ENCODE measurements around the gene MXI1.

MXI1 gene

DNA sequence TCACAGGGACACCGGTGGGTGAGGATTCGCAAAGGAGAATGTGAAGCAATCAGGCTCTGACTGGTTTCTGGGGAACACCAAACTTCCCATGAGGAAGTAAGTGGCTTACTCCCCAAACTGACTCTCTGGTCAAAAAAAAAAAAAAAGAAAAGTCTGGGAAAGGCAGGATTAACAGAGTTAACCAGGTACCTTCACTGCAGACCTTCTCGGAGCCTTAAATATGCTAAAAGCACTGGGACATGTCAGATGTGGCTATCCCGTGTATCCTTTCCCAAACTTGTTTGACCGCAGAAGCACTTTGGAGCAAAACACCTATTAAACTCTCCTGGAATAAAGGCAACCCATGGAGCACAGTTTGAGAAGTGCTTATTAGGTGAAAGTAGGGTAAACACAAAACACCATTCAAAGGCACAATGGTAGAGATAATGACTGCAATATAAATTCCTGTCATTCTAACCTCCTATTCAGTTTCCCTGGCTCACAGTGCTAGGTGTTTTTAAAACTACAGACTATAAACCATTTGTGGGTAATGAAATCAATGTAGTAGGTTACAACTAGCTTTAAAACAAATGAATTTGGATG is 44.1 kb upstream of the MXI1 start:
- no peak for DNase-seq (ENCODE audit: low read depth, low spot score)
- ChIA-PET POLR2A (no interaction called here), CTCF (interaction anchor here (0.8 to 1.0 kb wide), 2 partner anchors 26 to 116 kb away, joined by 3 to 4 read pairs; no protein-coding TSS in a partner anchor)
- TF ChIP-seq, protein P1, sequence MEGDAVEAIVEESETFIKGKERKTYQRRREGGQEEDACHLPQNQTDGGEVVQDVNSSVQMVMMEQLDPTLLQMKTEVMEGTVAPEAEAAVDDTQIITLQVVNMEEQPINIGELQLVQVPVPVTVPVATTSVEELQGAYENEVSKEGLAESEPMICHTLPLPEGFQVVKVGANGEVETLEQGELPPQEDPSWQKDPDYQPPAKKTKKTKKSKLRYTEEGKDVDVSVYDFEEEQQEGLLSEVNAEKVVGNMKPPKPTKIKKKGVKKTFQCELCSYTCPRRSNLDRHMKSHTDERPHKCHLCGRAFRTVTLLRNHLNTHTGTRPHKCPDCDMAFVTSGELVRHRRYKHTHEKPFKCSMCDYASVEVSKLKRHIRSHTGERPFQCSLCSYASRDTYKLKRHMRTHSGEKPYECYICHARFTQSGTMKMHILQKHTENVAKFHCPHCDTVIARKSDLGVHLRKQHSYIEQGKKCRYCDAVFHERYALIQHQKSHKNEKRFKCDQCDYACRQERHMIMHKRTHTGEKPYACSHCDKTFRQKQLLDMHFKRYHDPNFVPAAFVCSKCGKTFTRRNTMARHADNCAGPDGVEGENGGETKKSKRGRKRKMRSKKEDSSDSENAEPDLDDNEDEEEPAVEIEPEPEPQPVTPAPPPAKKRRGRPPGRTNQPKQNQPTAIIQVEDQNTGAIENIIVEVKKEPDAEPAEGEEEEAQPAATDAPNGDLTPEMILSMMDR (IDR thresholded peaks at IDR 0.05; ENCODE audit: insufficient read depth, low read length, missing control alignments): no peak
- H3K4me3 ChIP-seq (ENCODE audit: low read depth, low read length): no peak overlapping the region

- TF ChIP-seq, protein P1 (IDR thresholded peaks at IDR 0.05; ENCODE audit: insufficient read depth, low read length, missing control alignments): no peak
- POLR2A ChIA-PET: no interaction called here
- CTCF ChIA-PET: interaction anchor here (0.8 to 1.0 kb wide), 2 partner anchors 26 to 116 kb away, joined by 3 to 4 read pairs; no protein-coding TSS in a partner anchor
- no peak overlapping the region for H3K4me3 ChIP-seq (ENCODE audit: low read depth, low read length)
- DNase-seq (ENCODE audit: low read depth, low spot score): no peak
These were observed 43.6 kb upstream of the MXI1 start for GRCh38 chr10:110163841-110164240.

GRCh38 chr10:110165239-110165638 is 42.2 kb upstream of the MXI1 start:
- CTCF ChIA-PET: interaction anchor here (1.1 kb wide), 1 partner anchor 27 kb away, joined by 6 read pairs; no protein-coding TSS in a partner anchor
- no peak overlapping the region for H3K4me3 ChIP-seq (ENCODE audit: low read depth, low read length)
- no peak for DNase-seq (ENCODE audit: low read depth, low spot score)
- TF ChIP-seq, protein P1 (IDR thresholded peaks at IDR 0.05; ENCODE audit: insufficient read depth, low read length, missing control alignments): no peak
- POLR2A ChIA-PET: no interaction called here

DNA sequence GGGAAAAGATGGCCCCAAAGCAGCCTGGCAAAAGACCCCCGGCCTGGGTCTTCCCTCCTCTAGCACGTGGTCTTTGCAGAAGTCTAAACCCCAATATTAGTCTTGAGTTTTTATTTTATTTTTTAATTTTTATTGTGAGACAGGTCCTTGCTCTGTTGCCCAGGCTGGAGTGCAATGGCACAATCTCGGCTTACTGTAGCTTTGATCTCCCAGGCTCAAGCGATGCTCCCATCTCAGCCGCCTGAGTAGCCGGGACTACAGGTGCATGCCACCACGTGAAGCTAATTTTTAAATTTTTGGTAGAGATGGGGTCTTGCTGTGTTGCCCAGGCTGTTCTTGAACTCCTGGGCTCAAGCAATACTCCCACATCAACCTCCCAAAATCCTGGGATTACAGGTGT is 40.3 kb upstream of the MXI1 start:
- POLR2A ChIA-PET: no interaction called here

GRCh38 chr10:110168601-110169481 is 38.6 kb upstream of the MXI1 start:
- no peak overlapping the region for H3K4me3 ChIP-seq (ENCODE audit: low read depth, low read length)
- CTCF ChIA-PET: interaction anchor here (1.1 kb wide), 1 partner anchor 285 kb away, joined by 3 read pairs; no protein-coding TSS in a partner anchor
- DNase-seq (ENCODE audit: low read depth, low spot score): no peak
- POLR2A ChIA-PET: interaction anchor here (0.5 kb wide), 1 partner anchor 58 kb away, joined by 3 read pairs; no protein-coding TSS in a partner anchor
- TF ChIP-seq, protein P1 (IDR thresholded peaks at IDR 0.05; ENCODE audit: insufficient read depth, low read length, missing control alignments): no peak

More for the DNA sequence above, 40.3 kb upstream of the MXI1 start:
- no peak for DNase-seq (ENCODE audit: low read depth, low spot score)
- TF ChIP-seq, protein P1 (IDR thresholded peaks at IDR 0.05; ENCODE audit: insufficient read depth, low read length, missing control alignments): no peak
- H3K4me3 ChIP-seq (ENCODE audit: low read depth, low read length): no peak overlapping the region
- CTCF ChIA-PET: interaction anchor here (0.9 to 1.2 kb wide), 2 partner anchors 18 to 283 kb away, joined by 3 read pairs; no protein-coding TSS in a partner anchor

- ChIA-PET CTCF (interaction anchor here (1.1 kb wide), 1 partner anchor 285 kb away, joined by 3 read pairs; no protein-coding TSS in a partner anchor), POLR2A (no interaction called here)
- no peak overlapping the region for H3K4me3 ChIP-seq (ENCODE audit: low read depth, low read length)
- DNase-seq (ENCODE audit: low read depth, low spot score): no peak
- TF ChIP-seq, protein P1 (IDR thresholded peaks at IDR 0.05; ENCODE audit: insufficient read depth, low read length, missing control alignments): no peak
These were observed 37.8 kb upstream of the MXI1 start for GRCh38 chr10:110169586-110169985.
